Breast epithelium (tissue), 3 donors: ENCODE measurements around the gene FAM83E.

ENCODE experiments used
- CTCF ChIP-seq, 3 donors: fragments of 450-650 bp; IDR thresholded peaks; one replicate each; pipeline ENCODE4 v1.5.1; 2016 to 2017; ENCODE audit warnings: antibody characterized with exemption in 3 of 3, mild to moderate bottlenecking in 3 of 3, moderate library complexity in 3 of 3
- POLR2A ChIP-seq: fragments of 450-650 bp; IDR thresholded peaks from one replicate; pipeline ENCODE4 v1.6.1; 2016; ENCODE audit warnings: antibody characterized with exemption, mild to moderate bottlenecking, moderate library complexity
- POLR2AphosphoS5 ChIP-seq, 3 donors: sonication (generic); formaldehyde crosslinking; IDR thresholded peaks; one replicate each; pipeline ENCODE4 v1.6.1; 2017; ENCODE audit warnings: antibody characterized with exemption in 3 of 3

- TF ChIP-seq CTCF (IDR thresholded peaks at IDR 0.05) (no peak), POLR2AphosphoS5 (IDR thresholded peaks at IDR 0.05) (no peak), POLR2A (no peak)
Observed at GRCh38 chr19:48613024-48613851, 1.6 kb downstream of the FAM83E start.
